Measurements from ENCODE around the gene C2orf66. TPM values are rescaled to one million over a fixed set of nuclear protein-coding genes. Genes with fewer than 3 reads are reported as not detected.

Gene C2orf66
- total RNA-seq, 1 experiment from 2014 or later = not detected

- peaks cover 0 to 18% of the 10 kb centered on the region in 2 experiments; a peak in 3 of 4 replicates for H3K4me1 ChIP-seq (ENCODE audit: control insufficient read depth in 1 of 2, insufficient read depth in 2 of 2, low read length in 2 of 2)
- peaks cover 3 to 9% of the 10 kb centered on the region in 2 experiments; a peak in 2 of 4 replicates for H3K36me3 ChIP-seq (ENCODE audit: control insufficient read depth in 1 of 2, insufficient read depth in 2 of 2, low read length in 2 of 2)
- peak overlapping the region; percentile 17; the same call in 1 of the 2 replicates for H3K4me2 ChIP-seq (ENCODE audit: low read length)
- no peak overlapping the region for H3K9ac ChIP-seq (ENCODE audit: low read length)
- peaks cover 25% of the 10 kb centered on the region for H3K79me2 ChIP-seq (ENCODE audit: insufficient read depth, low read length)
- DNase-seq (ENCODE audit: low read depth, low spot score) (no peak), ATAC-seq (no peak)
- H2AFZ ChIP-seq (ENCODE audit: low read depth, low read length, poor library complexity, severe bottlenecking) = peak overlapping the region; percentile 75
- H3K27me3 ChIP-seq (ENCODE audit: insufficient read depth, low read length) = no peaks in the 10 kb centered on the region
- RAD21 ChIA-PET (ENCODE audit: low non-redundant PET in 1 of 2, low total read pairs in 2 of 2, uncharacterized antibody in 2 of 2, unreplicated experiment in 2 of 2) = no interaction called here
- TF ChIP-seq SP1 (IDR thresholded peaks at IDR 0.05; ENCODE audit: low read depth) = peak; percentile 38; the same call in 1 of the 2 replicates
- TF ChIP-seq CEBPB (IDR thresholded peaks at IDR 0.05; ENCODE audit: low read depth) = peak; percentile 83
- no peak for TF ChIP-seq SIN3A (IDR thresholded peaks at IDR 0.05; ENCODE audit: low read depth)
- peak; percentile 57 for TF ChIP-seq JUND (IDR thresholded peaks at IDR 0.05)
- TF ChIP-seq FOSL1 (IDR thresholded peaks at IDR 0.05; ENCODE audit: low read depth) = peak; percentile 73
- TF ChIP-seq ZFX (IDR thresholded peaks at IDR 0.05) = no peak
- no peak overlapping the region for H3K27ac ChIP-seq (ENCODE audit: low read depth, low read length)
- H3K9me3 ChIP-seq (ENCODE audit: control insufficient read depth in 1 of 2, insufficient read depth in 1 of 2, low read depth in 1 of 2, low read length in 2 of 2) = no peaks in the 10 kb centered on the region
- H3K9me2 ChIP-seq (ENCODE audit: insufficient read depth) = no peaks in the 10 kb centered on the region
- intact Hi-C loops (cut with micrococcal nuclease) = no loop called here
- CTCF ChIA-PET = no interaction called here
- H3K4me3 ChIP-seq (replicated peaks in 1 of 2; ENCODE audit: low read depth in 1 of 2, low read length in 2 of 2) = no peak overlapping the region
- POLR2A ChIA-PET = no interaction called here
- no TSS peak for BruUV-seq (replicated peaks)
- H4K20me1 ChIP-seq (ENCODE audit: insufficient read depth) = no peaks in the 10 kb centered on the region
These were observed 7.4 kb downstream of the C2orf66 start for GRCh38 chr2:196801674-196802261.

- Histone ChIP-seq H3K27me3 (ENCODE audit: insufficient read depth, low read length) (no peaks in the 10 kb centered on the region), H3K4me3 (replicated peaks in 1 of 2; ENCODE audit: low read depth in 1 of 2, low read length in 2 of 2) (peak overlapping the region; percentile 95 to 99), H3K79me2 (ENCODE audit: insufficient read depth, low read length) (peaks cover 36% of the 10 kb centered on the region), H3K9me3 (ENCODE audit: control insufficient read depth in 1 of 2, insufficient read depth in 1 of 2, low read depth in 1 of 2, low read length in 2 of 2) (no peaks in the 10 kb centered on the region), H3K9me2 (ENCODE audit: insufficient read depth) (no peaks in the 10 kb centered on the region), H3K27ac (ENCODE audit: low read depth, low read length) (peak overlapping the region; percentile 58), H3K4me1 (ENCODE audit: control insufficient read depth in 1 of 2, insufficient read depth in 2 of 2, low read length in 2 of 2) (peaks cover 0 to 18% of the 10 kb centered on the region in 2 experiments; a peak in 3 of 4 replicates), H2AFZ (ENCODE audit: low read depth, low read length, poor library complexity, severe bottlenecking) (peak overlapping the region; percentile 70), H3K4me2 (ENCODE audit: low read length) (peak overlapping the region; percentile 76), H4K20me1 (ENCODE audit: insufficient read depth) (no peaks in the 10 kb centered on the region), H3K36me3 (ENCODE audit: control insufficient read depth in 1 of 2, insufficient read depth in 2 of 2, low read length in 2 of 2) (peaks cover 17% of the 10 kb centered on the region in 2 experiments; a peak in 3 of 4 replicates), H3K9ac (ENCODE audit: low read length) (peak overlapping the region; percentile 94)
- TSS peak; percentile 75 for BruUV-seq (replicated peaks)
- intact Hi-C loops (cut with micrococcal nuclease) = loop anchor here (5.0 kb wide), 1 partner anchor 128 kb away; the partner anchor contains the start of gene PGAP1
- ChIA-PET POLR2A (interaction anchor here (0.7 kb wide), 1 partner anchor 45 kb away, joined by 3 read pairs; no protein-coding TSS in a partner anchor), RAD21 (ENCODE audit: low non-redundant PET in 1 of 2, low total read pairs in 2 of 2, uncharacterized antibody in 2 of 2, unreplicated experiment in 2 of 2) (no interaction called here), CTCF (no interaction called here)
- ATAC-seq (peak; percentile 3; the same call in 1 of the 2 replicates), DNase-seq (ENCODE audit: low read depth, low spot score) (no peak)
- TF ChIP-seq REST (IDR thresholded peaks at IDR 0.05; ENCODE audit: low read depth) (no peak), JUND (IDR thresholded peaks at IDR 0.05) (no peak), ELF1 (IDR thresholded peaks at IDR 0.05; ENCODE audit: borderline replicate concordance, low read depth) (no peak), CBX3 (IDR thresholded peaks at IDR 0.05; ENCODE audit: low read depth) (no peak), ZNF274 (IDR thresholded peaks at IDR 0.05; ENCODE audit: low read depth, low read length) (no peak), FOSL1 (IDR thresholded peaks at IDR 0.05; ENCODE audit: low read depth) (no peak), ZFX (IDR thresholded peaks at IDR 0.05) (no peak), SIN3A (IDR thresholded peaks at IDR 0.05; ENCODE audit: low read depth) (no peak), EGR1 (IDR thresholded peaks at IDR 0.05; ENCODE audit: low read depth) (no peak), RAD21 (IDR thresholded peaks at IDR 0.05; ENCODE audit: low read depth) (no peak), SP1 (IDR thresholded peaks at IDR 0.05; ENCODE audit: low read depth) (no peak), POLR2A (IDR thresholded peaks at IDR 0.05; ENCODE audit: borderline replicate concordance, extremely low read depth, insufficient read depth, insufficient read length) (no peak), ZBTB33 (IDR thresholded peaks at IDR 0.05; ENCODE audit: extremely low read depth, insufficient replicate concordance, low read length) (no peak), CEBPB (IDR thresholded peaks at IDR 0.05; ENCODE audit: low read depth) (no peak)
These were observed 10.2 kb downstream of the C2orf66 start for GRCh38 chr2:196798980-196799379.

Data from HCT116 (cell line).